Aortic smooth muscle cell (primary cell): ENCODE results near the gene SETMAR. TPM values are rescaled to one million over a fixed set of nuclear protein-coding genes. Genes with fewer than 3 reads are reported as not detected.

Experiments
- total RNA-seq: library from RNA; depleted of rRNA; stranded (reverse); fragments of >200 nt; gene quantifications from 2 replicates; pipeline ENCODE4 v1.2.3, GENCODE V29; 2014

The SETMAR gene
- 7.1 and 12.9 TPM in 2 replicates for total RNA-seq

GRCh38 chr3:4303187-4304123 is at the start of gene SETMAR:
Gene SETMAR (plus strand): TSS chr3:4303369. CDS start chr3:4303371, 2 bp downstream.

Other genes starting within 250 kb of the SETMAR start
- gene SUMF1, start 163.9 kb downstream of the SETMAR start, total RNA-seq, result 61.3 and 79.8 TPM in 2 replicates
- gene ITPR1, start 190.0 kb downstream of the SETMAR start, total RNA-seq, result 71.4 and 81.1 TPM in 2 replicates